HCT116 (cell line): ENCODE measurements around the gene SLC5A2.

Experiments
- CTCF ChIP-seq, 3 experiments: fragments of 200-600 bp in 1 of 3; sonication (generic) in 1 of 3; IDR thresholded peaks in 2 of 3; conservative IDR thresholded peaks in 1 of 3; 2 replicates each; pipeline ENCODE4 v1.5.1; 2012 to 2017; ENCODE audit warnings: low read depth in 2 of 3, low read length in 2 of 3, antibody characterized with exemption in 1 of 3, borderline replicate concordance in 1 of 3, control low read depth in 1 of 3, mild to moderate bottlenecking in 1 of 3, mixed read lengths in 1 of 3, mixed run types in 1 of 3, moderate library complexity in 1 of 3; ENCODE audit not compliant: insufficient read depth in 1 of 3
- EGR1 ChIP-seq: IDR thresholded peaks from 2 replicates; pipeline ENCODE4 v1.6.1; 2012; ENCODE audit warnings: low read depth
- EZH2 ChIP-seq: fragments of 200-600 bp; sonication (generic); IDR thresholded peaks from 2 replicates; pipeline ENCODE4 v1.6.1; 2017; ENCODE audit warnings: antibody characterized with exemption, mixed run types
- EZH2phosphoT487 ChIP-seq: fragments of 200-600 bp; IDR thresholded peaks from 2 replicates; pipeline ENCODE4 v1.6.1; 2018; ENCODE audit warnings: antibody characterized with exemption, borderline replicate concordance
- POLR2A ChIP-seq: IDR thresholded peaks from 2 replicates; pipeline ENCODE4 v1.7.0; 2011; ENCODE audit warnings: borderline replicate concordance; ENCODE audit not compliant: insufficient read depth, insufficient read length; ENCODE audit errors: extremely low read depth
- POLR2AphosphoS5 ChIP-seq: IDR thresholded peaks from 2 replicates; pipeline ENCODE4 v1.6.1; 2011; ENCODE audit warnings: mild to moderate bottlenecking, low read depth, low read length, moderate library complexity
- RAD21 ChIP-seq: IDR thresholded peaks from 2 replicates; pipeline ENCODE4 v1.6.1; 2012; ENCODE audit warnings: low read depth, mild to moderate bottlenecking
- REST ChIP-seq: IDR thresholded peaks from 2 replicates; pipeline ENCODE4 v1.6.1; 2012; ENCODE audit warnings: low read depth
- SRF ChIP-seq: IDR thresholded peaks from 2 replicates; pipeline ENCODE4 v1.6.1; 2012; ENCODE audit warnings: low read depth
- TCF7L2 ChIP-seq: IDR thresholded peaks from 2 replicates; pipeline ENCODE4 v1.7.0; 2011; ENCODE audit warnings: borderline replicate concordance, inconsistent platforms; ENCODE audit not compliant: insufficient read depth, insufficient read length; ENCODE audit errors: extremely low read depth
- YY1 ChIP-seq: IDR thresholded peaks from 2 replicates; pipeline ENCODE4 v1.6.1; 2011; ENCODE audit warnings: low read length, low read depth, moderate library complexity, mild to moderate bottlenecking; ENCODE audit not compliant: insufficient replicate concordance; ENCODE audit errors: extremely low read depth
- TF ChIP-seq, protein P1 (sequence below): IDR thresholded peaks from 2 replicates; pipeline ENCODE4 v1.6.1; 2011; ENCODE audit warnings: mild to moderate bottlenecking, low read length, moderate library complexity; ENCODE audit not compliant: insufficient replicate concordance; ENCODE audit errors: extremely low read depth

DNA sequence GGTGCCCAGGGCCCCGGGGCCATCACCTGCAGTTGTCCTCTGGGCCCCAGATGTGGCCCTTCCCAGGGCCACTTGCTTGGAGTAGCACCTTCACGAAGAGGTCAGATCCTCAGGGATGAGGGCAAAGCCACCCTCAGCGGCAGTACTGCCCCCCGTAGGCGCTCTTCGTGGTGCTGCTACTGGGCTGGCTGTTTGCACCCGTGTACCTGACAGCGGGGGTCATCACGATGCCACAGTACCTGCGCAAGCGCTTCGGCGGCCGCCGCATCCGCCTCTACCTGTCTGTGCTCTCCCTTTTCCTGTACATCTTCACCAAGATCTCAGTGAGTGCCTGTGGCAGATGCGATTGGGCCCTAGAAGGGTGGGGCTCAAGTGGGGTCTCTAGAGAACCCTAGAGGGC is 2.6 kb downstream of the SLC5A2 start:
- TF ChIP-seq POLR2A (no peak), EZH2phosphoT487 (no peak), EGR1 (no peak), SRF (no peak), POLR2AphosphoS5 (no peak), CTCF (IDR thresholded peaks at IDR 0.05 in 2 of 3, conservative IDR thresholded peaks at IDR 0.05 in 1 of 3; ENCODE audit: borderline replicate concordance in 1 of 3, insufficient read depth in 1 of 3, low read depth in 2 of 3, low read length in 2 of 3) (no peak), TCF7L2 (no peak), REST (no peak), RAD21 (no peak), EZH2 (no peak), YY1 (no peak)
- TF ChIP-seq, protein P1, sequence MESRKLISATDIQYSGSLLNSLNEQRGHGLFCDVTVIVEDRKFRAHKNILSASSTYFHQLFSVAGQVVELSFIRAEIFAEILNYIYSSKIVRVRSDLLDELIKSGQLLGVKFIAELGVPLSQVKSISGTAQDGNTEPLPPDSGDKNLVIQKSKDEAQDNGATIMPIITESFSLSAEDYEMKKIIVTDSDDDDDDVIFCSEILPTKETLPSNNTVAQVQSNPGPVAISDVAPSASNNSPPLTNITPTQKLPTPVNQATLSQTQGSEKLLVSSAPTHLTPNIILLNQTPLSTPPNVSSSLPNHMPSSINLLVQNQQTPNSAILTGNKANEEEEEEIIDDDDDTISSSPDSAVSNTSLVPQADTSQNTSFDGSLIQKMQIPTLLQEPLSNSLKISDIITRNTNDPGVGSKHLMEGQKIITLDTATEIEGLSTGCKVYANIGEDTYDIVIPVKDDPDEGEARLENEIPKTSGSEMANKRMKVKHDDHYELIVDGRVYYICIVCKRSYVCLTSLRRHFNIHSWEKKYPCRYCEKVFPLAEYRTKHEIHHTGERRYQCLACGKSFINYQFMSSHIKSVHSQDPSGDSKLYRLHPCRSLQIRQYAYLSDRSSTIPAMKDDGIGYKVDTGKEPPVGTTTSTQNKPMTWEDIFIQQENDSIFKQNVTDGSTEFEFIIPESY: no peak
